HG02943 (cell line): ENCODE data around the gene SRP54.
"Not testable (repeated sequence)": the region's sequence is repeated elsewhere in the genome, so short reads cannot be mapped to it uniquely, and the experiment has no call there.

Source experiments
- ATAC-seq: cut with Tn5 transposase; IDR thresholded peaks from one replicate; pipeline ENCODE4 v1.9.1; 2021; ENCODE audit warnings: mild to moderate bottlenecking, low read depth, moderate library complexity; ENCODE audit not compliant: unreplicated experiment

The SRP54 gene

DNA sequence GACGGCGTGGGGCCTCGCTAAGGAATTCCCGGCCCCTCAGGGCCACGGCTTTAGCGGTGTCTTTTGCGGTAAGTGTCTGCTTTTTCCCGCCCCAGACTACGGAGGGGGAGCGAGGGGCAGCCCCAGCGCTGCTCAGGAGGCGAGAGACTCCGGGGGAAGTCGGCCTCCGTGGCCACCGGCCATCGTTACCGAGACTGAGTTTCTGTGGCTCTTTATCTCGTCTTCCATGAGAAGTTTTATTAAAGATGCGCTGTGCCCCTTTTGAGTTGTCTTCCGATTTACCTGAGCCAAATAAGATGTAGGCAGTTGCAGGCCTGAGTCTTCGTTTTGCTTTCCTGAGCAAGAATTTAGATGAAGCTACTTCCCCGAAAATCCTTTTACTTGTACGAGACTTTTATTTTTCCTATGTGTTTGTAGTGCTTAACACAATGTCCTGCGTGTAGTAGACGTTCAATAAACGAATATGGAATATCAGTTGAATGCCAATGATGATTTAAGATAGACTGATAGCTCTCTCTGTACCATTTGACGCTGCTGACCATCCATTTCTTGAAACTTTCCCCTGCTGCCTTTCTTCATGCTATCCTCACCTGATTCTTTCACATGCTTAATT, 462 bp downstream of the SRP54 start:
- ATAC-seq = peak; percentile 12

DNA sequence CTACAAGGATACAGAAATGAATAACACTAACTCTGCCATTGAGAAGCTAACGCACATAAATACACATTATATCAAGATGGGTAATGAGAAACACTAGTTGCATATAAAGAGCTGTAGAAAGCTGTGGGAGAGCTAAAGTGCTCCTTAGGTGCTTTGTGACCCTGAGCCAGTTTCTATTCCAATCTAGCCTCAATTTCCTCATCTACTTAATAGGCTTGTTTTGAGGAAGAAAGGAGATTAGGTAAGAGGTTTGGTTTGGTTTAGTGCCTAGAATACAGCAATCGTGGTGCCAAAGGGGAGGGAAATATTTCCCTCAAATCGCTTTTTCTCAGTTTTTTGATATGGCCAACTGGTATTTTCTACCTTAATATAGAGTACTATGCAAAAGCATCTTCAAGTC, 994 bp downstream of the SRP54 start:
- ATAC-seq = no peak

- ATAC-seq = no peak
Measured at GRCh38 chr14:34985740-34986139, 2.9 kb downstream of the SRP54 start.

- ATAC-seq = no peak
Measured at GRCh38 chr14:34987180-34987579, 4.4 kb downstream of the SRP54 start.

GRCh38 chr14:34989762-34990161, 7.0 kb downstream of the SRP54 start:
- no peak for ATAC-seq

DNA sequence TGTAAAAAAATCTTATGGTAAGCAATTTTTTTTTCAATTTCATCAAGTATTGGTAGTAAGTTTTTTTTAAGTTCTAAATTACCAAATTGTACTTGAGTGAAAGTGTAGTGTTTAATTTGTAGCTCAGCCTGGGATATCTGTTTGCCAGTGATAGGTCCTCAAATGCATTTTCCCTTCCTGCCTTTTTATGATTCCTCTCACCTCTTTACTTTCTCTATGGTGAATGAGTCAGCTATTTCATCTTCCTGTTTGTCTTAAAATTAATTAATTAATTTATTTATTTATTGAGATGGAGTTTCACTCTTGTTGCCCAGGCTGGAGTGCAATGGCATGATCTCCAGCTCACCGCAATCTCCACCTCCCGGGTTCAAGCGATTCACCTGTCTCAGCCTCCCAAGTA, 10.6 kb downstream of the SRP54 start:
- no peak for ATAC-seq

- no peak for ATAC-seq
Measured at GRCh38 chr14:34994668-34995067, 11.9 kb downstream of the SRP54 start.

- ATAC-seq = no peak
Measured at GRCh38 chr14:34997762-34998161, 15.0 kb downstream of the SRP54 start.

DNA sequence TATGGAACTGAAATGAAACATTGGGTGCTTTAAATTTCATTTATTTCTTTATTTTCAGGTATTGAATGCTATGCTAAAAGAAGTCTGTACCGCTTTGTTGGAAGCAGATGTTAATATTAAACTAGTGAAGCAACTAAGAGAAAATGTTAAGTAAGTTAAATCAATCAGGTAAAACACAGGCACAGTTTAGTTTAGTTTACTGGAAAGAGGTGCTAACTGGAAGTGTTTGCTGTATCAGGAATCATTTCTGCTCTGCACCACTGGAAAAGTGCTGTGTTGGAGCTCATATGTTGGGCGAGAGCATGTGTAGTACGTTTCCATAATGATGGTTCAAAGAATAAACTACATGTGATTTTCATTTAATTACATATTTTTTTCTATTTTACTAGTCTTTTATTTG, 16.7 kb downstream of the SRP54 start:
- no peak for ATAC-seq

DNA sequence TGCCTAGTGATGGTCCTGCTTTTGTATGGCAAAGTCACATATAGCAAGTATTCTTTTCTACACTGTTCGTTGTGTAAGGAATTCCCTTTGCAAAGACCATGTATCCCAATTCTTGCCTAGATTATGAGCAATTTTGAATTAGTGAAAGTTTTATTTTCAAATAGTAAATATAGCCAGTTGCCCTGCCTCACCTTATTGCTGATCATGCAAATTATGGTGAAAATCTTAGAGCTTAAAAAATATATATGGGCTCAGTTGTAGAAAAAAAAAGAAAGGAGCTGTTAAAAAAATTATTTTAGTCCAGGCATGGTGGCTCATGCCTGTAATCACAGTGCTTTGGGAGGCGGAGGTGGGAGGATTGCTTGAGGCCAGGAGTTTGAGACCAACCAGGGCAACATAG, 18.8 kb downstream of the SRP54 start:
- ATAC-seq = no peak

DNA sequence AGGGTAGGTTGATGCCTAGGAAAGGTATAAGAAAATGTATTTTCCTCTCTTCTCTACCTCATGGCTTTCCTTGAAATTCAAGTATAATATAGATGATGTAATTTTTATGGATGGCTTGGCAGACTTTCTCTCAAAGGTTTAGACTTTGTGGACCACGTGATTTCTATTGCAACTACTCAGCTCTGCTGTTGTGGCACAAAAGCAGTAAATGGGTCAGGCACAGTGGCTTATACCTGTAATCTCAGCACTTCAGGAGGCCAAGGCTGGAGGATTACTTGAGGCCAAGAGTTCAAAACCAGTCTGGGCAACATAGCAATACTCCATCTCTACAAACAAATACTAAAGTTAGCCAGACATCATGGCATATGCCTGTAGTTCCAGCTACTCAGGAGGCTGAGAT, 22.0 kb downstream of the SRP54 start:
- no peak for ATAC-seq

GRCh38 chr14:35016568-35016967, 33.8 kb downstream of the SRP54 start:
- ATAC-seq = no peak

- no peak for ATAC-seq
Measured at GRCh38 chr14:35020713-35021112, 37.9 kb downstream of the SRP54 start.

- ATAC-seq = no peak
Measured at GRCh38 chr14:35028435-35028834, 45.6 kb downstream of the SRP54 start.

GRCh38 chr14:35032562-35032961, 49.8 kb downstream of the SRP54 start:
- no peak for ATAC-seq

DNA sequence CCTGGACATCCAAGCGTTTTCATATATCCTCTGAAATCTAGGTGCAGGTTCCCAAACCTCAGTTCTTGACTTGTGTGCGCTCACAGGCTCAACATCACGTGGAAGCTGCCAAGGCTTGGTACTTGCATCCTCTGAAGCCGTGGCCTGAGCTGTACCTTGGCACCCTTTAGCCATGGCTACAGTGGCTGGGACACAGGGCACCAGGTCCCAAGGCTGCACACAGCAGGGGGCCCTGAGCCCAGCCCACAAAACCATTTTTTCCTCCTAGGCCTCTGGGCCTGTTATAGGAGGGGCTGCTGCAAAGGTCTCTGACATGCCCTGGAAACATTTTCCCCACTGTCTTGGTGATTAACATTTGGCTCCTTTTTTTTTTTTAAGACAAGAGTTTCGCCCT, 51.6 kb downstream of the SRP54 start:
- ATAC-seq = no peak

GRCh38 chr14:35034944-35035554, 52.3 kb downstream of the SRP54 start:
- not testable (repeated sequence) for ATAC-seq

- ATAC-seq = not testable (repeated sequence)
Measured at GRCh38 chr14:35038312-35038711, 55.5 kb downstream of the SRP54 start.

DNA sequence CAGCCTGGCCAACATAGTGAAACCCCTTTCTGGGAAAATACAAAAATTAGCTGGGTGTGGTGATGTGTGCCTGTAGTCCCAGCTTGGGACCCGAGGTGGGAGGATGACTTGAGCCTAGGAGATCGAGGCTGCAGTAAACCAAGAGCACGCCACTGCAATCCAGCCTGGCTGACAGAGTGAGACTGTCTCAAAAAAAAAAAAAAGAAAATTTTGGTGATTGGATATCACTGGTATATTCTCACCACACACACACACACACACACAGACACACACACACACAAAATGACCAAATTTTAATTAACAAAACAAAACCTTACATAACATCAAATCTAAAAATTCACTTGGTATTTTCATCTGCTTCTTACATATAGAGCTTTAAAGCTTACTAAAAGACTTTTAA, 59.8 kb downstream of the SRP54 start:
- no peak for ATAC-seq

GRCh38 chr14:35043046-35043445, 60.3 kb downstream of the SRP54 start:
- no peak for ATAC-seq

- no peak for ATAC-seq
Measured at GRCh38 chr14:35044939-35045797, 62.4 kb downstream of the SRP54 start.

DNA sequence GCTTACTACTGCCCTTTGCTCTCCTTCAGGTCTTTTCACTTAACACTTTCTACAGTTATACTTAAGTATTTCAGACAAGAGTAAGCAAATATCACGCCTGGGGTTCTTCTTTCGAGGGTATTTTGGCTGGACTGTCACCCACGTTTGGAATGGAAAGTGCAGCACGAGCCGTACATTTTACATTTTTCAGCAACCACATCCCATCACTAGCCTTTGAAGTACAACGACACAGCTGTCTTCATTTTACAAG, 62.9 kb downstream of the SRP54 start:
- no peak for ATAC-seq
